Kidney epithelial cell (primary cell): ENCODE data around the gene CHST11. TPM values are rescaled to one million over a fixed set of nuclear protein-coding genes. Genes with fewer than 3 reads are reported as not detected.

ENCODE experiments used
- DNase-seq: peaks from one replicate; pipeline ENCODE4 v3.0.0-alpha.2; 2010; ENCODE audit warnings: low read depth
- H3K27me3 ChIP-seq: 2 replicates; pipeline ENCODE4 v1.6.0; 2011; ENCODE audit warnings: low read length; ENCODE audit not compliant: control insufficient read depth, insufficient read depth
- H3K36me3 ChIP-seq: 2 replicates; pipeline ENCODE4 v1.5.1; 2011; ENCODE audit warnings: low read length; ENCODE audit not compliant: control insufficient read depth, insufficient read depth
- H3K4me3 ChIP-seq: 2 replicates; pipeline ENCODE4 v1.5.1; 2011; ENCODE audit warnings: low read depth, mild to moderate bottlenecking, control low read depth, low read length
- total RNA-seq: library from RNA; depleted of rRNA; stranded (reverse); fragments of >200 nt; gene quantifications from 2 replicates; pipeline ENCODE4 v1.2.3, GENCODE V29; 2015
- TF ChIP-seq, protein P1 (sequence below): IDR thresholded peaks from 2 replicates; pipeline ENCODE4 v1.5.1; 2011; ENCODE audit warnings: mild to moderate bottlenecking, moderate library complexity, low read length, control low read depth, inconsistent platforms; ENCODE audit not compliant: insufficient read depth, poor library complexity, severe bottlenecking

CHST11 gene
- total RNA-seq, 1 donor from 2014 or later, result 32.6 TPM

DNA sequence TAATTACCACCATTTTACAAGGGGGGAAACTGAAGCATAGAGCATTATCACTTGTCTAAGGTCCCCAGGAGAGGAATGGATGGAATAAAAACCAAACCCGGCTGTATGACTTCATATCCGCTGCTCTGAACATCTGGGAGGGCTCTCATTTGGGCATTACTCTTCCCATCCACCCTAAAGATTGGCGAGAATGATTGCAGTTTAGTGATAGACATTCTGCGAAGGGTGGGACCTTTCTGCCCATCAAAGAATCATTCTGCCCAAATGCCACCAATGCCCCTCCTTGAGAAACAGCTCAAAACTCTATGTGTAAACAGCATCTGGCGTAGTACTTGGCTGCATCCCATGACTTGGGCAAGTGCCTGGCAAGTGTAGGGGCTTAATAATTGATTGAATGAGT, 11.6 kb downstream of the CHST11 start:
- H3K4me3 ChIP-seq, result no peak overlapping the region
- no peak for DNase-seq
- H3K27me3 ChIP-seq, result no peaks in the 10 kb centered on the region
- TF ChIP-seq, protein P1, sequence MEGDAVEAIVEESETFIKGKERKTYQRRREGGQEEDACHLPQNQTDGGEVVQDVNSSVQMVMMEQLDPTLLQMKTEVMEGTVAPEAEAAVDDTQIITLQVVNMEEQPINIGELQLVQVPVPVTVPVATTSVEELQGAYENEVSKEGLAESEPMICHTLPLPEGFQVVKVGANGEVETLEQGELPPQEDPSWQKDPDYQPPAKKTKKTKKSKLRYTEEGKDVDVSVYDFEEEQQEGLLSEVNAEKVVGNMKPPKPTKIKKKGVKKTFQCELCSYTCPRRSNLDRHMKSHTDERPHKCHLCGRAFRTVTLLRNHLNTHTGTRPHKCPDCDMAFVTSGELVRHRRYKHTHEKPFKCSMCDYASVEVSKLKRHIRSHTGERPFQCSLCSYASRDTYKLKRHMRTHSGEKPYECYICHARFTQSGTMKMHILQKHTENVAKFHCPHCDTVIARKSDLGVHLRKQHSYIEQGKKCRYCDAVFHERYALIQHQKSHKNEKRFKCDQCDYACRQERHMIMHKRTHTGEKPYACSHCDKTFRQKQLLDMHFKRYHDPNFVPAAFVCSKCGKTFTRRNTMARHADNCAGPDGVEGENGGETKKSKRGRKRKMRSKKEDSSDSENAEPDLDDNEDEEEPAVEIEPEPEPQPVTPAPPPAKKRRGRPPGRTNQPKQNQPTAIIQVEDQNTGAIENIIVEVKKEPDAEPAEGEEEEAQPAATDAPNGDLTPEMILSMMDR, result no peak
- H3K36me3 ChIP-seq, result no peaks in the 10 kb centered on the region

DNA sequence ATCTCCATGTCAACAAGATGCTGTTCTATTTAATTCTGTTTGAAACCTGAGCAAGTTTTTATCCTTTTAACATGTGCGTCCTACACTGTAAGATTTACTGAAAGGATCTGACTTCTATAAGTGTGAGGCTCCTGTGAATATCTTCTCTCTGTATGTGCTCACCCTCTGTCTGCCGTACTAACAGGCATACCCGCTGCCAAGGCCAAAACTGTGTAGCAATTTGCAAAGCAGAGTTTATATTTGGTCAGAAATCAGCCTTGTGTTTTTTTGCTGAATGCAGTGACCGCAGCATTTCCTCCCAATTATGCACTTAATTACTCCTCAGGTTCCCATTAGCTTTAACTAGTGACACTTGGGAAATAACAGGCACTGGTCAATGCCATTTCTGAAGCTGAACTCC, 12.3 kb downstream of the CHST11 start:
- H3K36me3 ChIP-seq, result no peaks in the 10 kb centered on the region
- no peak for DNase-seq
- H3K27me3 ChIP-seq, result no peaks in the 10 kb centered on the region
- H3K4me3 ChIP-seq, result no peak overlapping the region
- TF ChIP-seq, protein P1, result no peak

DNA sequence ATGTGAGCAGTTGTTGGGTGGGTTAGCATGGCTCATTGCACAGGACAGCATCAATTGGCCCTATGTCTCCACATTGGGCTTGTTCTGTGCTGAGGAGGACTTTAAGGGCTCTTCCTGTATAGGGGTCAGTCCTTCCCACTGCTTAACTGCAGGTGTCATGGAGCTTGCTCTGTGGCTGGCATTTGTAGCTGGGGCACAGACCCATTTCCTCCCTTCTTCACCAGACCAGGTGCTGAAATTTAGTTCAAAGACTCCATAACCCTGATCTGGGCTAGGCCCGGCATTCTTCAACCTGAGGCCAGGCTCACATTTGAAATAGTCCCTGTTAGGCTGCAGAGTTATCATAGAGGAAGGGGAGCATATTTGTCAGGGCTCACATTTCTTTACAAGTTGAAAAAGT, 12.8 kb downstream of the CHST11 start:
- no peak for DNase-seq
- Histone ChIP-seq H3K4me3 (no peak overlapping the region), H3K36me3 (no peaks in the 10 kb centered on the region), H3K27me3 (no peaks in the 10 kb centered on the region)
- TF ChIP-seq, protein P1, result no peak

DNA sequence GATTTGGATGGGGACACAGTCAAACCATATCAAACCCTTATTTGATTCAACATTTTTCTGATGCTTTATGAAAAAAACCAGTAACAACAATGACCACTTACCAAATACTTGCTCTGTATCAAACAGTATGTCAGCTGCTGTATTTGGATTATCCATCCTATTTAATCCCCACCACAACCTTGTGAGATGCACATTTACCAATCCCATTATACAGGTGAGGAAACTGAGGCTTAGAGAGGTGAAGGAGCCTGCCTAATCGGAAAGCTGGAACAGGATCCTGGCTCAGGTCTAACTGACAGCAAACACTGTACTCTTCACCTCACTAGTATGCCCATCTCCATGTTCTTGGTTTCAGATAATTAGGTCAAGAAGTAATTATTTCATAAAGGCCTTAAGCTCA, 13.8 kb downstream of the CHST11 start:
- TF ChIP-seq, protein P1, result no peak
- no peaks in the 10 kb centered on the region for H3K27me3 ChIP-seq
- no peak overlapping the region for H3K4me3 ChIP-seq
- H3K36me3 ChIP-seq, result no peaks in the 10 kb centered on the region
- DNase-seq, result no peak

DNA sequence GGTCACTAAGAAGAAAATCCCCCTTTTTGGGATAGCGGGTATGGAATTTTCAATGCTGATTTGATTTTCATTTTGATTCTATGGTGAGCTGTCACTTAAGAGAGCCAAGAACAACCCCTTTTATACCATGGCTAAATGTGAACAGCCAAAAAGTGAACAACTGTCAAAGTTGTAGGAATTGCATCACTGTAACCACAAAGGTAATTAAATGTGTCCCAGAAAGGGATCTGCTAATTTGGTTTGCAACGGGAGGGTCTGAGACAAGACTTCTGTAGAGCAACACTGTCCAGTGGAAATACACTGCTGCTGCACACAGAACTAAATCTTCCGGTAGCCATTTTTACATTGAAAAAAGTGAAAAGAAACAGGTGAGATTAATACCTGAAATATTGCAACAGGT, 14.6 kb downstream of the CHST11 start:
- TF ChIP-seq, protein P1, result no peak
- Histone ChIP-seq H3K27me3 (no peaks in the 10 kb centered on the region), H3K4me3 (no peak overlapping the region), H3K36me3 (no peaks in the 10 kb centered on the region)
- no peak for DNase-seq

DNA sequence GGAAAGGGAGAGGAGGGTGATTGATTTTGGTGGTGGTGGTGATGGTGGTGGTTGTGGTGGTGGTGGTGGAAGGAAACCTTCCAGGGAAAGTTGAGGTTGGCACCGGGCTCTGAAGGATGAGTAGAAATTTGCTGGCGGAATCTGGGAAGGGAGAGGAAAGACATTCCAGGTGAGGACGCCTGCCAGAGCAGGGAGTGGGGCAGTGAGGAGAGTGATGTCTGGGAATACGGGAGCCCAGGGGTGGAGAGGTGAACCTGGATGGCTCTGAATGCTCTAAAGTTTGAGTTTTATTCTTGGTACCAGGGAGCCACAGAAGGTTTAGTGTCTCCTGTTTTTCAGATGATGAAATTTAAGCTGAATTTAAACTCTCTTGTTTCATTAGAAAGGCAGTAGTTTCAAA, 16.0 kb downstream of the CHST11 start:
- no peaks in the 10 kb centered on the region for H3K27me3 ChIP-seq
- TF ChIP-seq, protein P1, result no peak
- H3K4me3 ChIP-seq, result no peak overlapping the region
- no peaks in the 10 kb centered on the region for H3K36me3 ChIP-seq
- DNase-seq, result no peak
